HG03060 (cell line): ENCODE measurements around the gene OR9A4.

Experiments
- ATAC-seq: cut with Tn5 transposase; IDR thresholded peaks from one replicate; pipeline ENCODE4 v1.9.1; 2021; ENCODE audit warnings: low read depth, moderate number of reproducible peaks; ENCODE audit not compliant: unreplicated experiment

Gene OR9A4

DNA sequence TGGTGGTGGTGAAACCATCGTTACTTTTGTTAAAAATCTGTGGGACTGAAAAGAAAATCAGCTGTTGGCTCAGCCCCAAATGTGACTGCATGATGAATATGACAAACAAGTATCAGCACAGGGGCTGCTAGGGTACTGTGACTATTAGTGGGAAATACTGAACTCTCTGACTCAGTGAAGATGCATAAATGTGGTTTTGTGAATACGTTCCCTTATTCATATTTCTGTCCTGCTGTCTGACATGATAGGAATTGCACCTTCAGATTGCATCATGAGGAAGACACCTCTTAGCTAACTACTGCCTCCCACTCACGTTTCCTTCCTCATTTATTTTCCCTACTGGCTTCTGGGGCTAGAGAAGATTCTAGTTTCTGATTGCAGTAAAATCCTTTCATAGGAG lies 29.2 kb downstream of the OR9A4 start:
- ATAC-seq = no peak

DNA sequence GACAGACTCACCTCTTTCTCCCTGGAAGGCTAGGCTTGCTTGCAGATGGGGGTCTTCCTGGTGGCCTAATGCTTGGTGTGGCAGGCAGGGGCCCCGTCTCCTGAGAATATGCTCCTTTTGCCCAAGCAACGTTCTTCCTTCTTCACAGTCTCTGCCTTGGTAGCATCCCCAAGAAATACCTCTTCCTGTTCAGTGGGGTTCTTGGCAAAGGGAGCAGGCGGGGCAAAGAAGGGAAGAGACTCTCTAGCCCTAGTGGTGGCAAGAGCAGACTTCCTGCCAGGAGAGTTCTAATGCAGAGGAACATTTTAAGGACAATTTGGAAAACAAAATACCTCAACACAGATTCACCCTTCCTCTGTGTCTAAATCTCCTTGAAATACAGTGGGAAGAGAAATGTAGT lies 30.6 kb downstream of the OR9A4 start, which contains the start of gene CLEC5A:
Gene CLEC5A (minus strand): TSS at position 179 of the 400 bp plus-strand sequence. CDS start 682 bp downstream, outside the sequence.
- no peak for ATAC-seq

GRCh38 chr7:141949021-141949420 lies 32.8 kb downstream of the OR9A4 start:
- no peak for ATAC-seq

DNA sequence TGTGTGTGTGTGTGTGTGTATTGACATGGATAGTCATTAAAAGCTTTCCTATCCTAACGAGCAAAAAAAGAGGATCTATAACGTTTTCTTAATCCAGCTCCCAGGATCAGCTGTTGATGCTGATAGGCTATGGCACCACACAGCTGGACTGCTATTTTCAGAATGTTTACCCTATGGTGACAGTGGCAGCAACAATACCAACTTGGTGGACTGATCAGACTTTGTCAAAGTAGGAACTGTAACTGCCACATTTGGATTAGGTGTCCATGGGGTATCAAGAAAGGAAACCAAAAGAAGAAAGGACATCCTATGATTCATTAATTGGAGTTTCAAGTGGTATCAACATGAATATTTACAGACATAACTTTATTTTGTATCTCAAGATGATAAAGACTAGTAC lies 33.3 kb downstream of the OR9A4 start:
- no peak for ATAC-seq

GRCh38 chr7:141949911-141950310 lies 33.7 kb downstream of the OR9A4 start:
- ATAC-seq = no peak

GRCh38 chr7:141950806-141951205 lies 34.6 kb downstream of the OR9A4 start:
- no peak for ATAC-seq

DNA sequence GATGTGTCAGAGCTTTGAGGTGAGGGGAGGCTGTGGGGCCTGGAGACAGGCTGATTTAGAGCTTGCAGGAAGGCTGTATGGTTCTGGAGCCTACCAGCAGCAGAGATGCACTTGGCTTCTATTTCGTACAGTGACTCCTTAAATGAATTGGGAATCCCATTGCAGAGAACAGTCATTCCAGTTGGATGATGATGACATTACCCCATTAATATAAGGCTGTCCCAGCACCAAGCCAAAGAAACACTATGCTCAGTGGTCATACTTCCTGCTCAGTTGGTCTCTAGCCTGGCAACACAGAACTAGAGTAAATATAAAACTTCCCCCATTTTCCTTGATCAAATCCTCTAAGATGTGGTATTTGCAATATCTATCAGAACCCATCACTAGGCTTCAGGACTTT lies 36.3 kb downstream of the OR9A4 start:
- ATAC-seq = no peak

DNA sequence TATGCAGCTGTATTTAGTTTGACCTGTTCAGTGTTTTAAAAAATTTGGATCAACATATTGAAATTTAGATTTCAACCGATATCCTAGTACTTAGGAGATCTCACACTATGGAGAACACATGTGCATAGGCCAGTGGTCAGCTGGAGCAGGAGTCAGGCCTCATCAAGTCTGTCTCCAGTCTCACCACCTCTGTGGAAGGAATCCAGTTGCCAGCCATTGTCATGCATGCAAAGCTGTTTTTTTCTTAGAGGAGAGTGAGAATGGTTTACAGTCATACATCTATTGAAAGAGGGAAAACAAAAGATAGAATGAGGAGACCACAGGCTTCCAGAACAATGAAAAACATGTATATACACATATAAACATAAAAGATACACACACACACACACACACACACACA lies 38.1 kb downstream of the OR9A4 start:
- no peak for ATAC-seq

DNA sequence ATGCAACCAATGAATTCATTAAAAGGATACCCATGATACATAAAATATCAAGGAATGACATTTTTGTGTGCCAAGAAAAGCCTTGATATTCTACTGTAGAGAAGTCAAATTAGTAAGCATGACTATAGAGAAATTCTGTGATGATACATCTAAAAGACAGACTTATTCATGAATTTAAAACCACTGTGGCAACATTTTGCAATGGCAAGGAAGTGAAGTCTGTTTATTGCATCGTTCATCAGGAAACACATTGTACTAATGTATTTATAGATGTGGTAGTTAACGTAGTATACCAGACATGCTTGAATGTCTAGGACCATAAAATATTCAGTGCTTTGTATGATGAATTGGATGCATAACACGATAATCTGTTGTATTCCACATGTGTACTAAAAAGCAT lies 39.9 kb downstream of the OR9A4 start:
- no peak for ATAC-seq

- ATAC-seq = peak; percentile 92
Observed at GRCh38 chr7:141960687-141961422, 44.7 kb downstream of the OR9A4 start.
